Activated CD8-positive, alpha-beta memory T cell treated with anti-CD3 and anti-CD28 coated beads, Interleukin-2, amount 50 U/mL, for 48 hours (primary cell): ENCODE results near the gene CHTF8.

Experiments
- DNase-seq: peaks from one replicate; pipeline ENCODE4 v3.0.0-alpha.2; 2020

The CHTF8 gene

GRCh38 chr16:69112285-69113129, 19.9 kb downstream of the CHTF8 start:
- peak; percentile 79 for DNase-seq

DNA sequence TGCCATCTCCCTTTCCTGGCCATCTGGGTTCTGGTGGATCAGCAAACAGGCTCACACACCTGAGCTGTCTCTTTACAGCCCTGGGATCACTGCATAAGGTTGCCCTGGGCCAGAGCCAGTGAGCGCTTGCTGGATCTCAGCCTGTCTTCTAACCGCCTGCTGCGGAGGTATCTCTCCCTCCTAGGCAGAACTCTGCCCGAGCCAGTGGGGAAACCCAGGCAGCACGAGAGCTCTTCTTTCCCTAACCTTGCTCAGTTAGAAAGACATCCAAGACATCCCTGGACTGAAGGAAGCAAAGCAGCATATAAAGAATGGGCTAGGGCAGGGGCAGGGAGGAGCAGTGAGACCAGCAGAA, 20.5 kb downstream of the CHTF8 start:
- DNase-seq: no peak

DNA sequence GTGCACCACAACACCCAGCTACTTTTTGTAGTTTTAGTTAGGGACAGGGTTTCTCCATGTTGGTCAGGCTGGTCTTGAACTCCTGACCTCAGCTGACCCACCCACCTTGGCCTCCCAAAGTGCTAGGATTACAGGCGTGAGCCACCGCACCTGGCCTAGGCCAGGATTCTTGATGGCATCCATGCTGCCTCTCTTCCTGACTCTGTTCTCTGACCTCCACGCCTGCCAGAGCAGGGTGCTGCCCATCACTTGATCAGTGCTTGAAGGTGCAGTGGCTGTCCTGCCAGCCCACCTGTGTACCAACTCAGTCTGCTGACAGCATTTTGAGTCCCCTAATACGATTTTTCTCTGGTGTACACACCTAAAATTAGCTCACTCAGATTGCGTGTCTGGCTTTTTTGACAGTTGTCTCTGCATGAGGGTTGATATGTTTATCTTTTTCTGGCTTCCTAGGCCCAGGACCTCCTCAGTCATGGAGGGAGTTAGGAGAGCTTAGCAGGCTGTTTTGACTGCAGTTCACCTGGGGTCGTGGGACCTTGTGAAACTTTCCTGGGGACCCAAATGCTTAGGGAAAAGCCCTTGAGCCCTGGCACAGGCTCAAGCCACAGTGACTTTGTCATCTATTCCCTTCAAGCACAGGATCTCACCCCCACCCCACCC, 21.0 kb downstream of the CHTF8 start:
- no peak for DNase-seq

- no peak for DNase-seq
These were observed 22.0 kb downstream of the CHTF8 start for GRCh38 chr16:69110406-69110805.

DNA sequence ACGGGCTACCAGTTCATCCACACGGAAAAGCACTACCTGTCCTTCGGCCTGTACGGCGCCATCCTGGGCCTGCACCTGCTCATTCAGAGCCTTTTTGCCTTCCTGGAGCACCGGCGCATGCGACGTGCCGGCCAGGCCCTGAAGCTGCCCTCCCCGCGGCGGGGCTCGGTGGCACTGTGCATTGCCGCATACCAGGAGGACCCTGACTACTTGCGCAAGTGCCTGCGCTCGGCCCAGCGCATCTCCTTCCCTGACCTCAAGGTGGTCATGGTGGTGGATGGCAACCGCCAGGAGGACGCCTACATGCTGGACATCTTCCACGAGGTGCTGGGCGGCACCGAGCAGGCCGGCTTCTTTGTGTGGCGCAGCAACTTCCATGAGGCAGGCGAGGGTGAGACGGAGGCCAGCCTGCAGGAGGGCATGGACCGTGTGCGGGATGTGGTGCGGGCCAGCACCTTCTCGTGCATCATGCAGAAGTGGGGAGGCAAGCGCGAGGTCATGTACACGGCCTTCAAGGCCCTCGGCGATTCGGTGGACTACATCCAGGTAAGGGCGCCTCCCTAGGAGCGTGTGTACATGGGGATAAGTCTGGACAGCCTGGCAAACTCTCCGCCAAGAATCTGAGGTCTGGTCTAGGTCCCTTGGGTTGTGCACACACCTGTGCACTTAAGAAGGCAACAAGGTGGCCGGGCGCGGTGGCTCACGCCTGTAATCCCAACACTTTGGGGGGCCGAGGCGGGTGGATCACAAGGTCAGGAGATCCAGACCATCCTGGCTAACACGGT, 22.7 kb downstream of the CHTF8 start:
- DNase-seq: no peak

DNA sequence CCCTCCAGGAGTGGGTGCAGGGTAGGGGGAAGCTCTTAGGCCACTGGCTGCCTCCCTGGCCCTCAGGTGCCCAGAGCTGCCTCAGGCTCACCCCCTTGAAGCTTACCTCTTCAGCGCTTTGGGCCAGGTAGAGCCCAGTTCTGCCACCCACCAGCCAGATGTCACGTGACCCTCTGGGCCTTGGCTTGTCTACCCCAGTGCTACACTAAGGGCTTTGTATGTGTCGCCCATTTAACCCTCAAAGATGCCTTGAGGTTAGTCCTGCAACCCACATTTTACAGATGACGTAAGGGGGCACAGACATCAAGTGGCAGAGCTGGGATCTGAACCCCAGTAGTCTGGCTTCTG, 23.5 kb downstream of the CHTF8 start:
- no peak for DNase-seq

DNA sequence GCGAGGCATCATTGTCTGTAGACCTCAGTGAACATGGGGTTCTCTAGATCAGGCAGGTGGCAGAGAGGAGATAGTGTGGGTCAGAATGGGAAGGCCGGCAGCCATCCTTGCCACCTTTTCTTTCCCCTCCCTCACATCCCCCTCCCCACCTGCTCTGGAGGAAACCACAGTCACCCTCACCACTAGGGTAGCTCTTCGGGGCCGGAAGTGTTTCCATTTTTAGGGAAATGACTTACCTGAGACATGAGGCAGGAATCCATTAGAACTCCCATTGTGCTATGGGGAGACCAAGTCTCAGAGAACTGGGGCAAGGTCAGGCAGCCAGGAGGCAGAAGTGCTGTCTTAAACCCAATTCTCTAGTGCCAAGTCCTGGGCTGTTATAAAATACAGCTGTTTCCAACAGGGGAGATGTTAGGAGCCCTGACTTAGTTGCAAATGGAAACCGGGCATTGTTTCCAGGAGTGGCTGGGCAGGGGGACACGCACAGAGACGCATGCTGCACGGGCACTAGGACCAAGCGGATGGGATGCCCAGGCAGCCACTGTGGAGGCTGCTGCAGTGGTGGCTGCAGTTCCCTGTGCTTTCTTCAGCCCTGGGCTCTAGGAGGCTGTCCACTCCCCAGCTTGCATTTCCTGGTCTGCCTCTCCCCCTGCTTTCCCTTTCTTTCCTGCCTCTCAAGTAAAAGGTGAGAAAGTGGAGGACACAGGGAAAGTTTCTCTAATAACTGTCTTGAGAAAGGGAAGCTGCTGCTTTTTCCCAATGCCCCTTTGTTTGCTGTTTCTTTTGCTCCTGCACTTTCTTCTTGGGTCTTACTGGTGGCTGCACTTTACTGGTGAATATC, 24.1 kb downstream of the CHTF8 start:
- DNase-seq: no peak

GRCh38 chr16:69107316-69107962, 24.9 kb downstream of the CHTF8 start:
- DNase-seq: no peak

DNA sequence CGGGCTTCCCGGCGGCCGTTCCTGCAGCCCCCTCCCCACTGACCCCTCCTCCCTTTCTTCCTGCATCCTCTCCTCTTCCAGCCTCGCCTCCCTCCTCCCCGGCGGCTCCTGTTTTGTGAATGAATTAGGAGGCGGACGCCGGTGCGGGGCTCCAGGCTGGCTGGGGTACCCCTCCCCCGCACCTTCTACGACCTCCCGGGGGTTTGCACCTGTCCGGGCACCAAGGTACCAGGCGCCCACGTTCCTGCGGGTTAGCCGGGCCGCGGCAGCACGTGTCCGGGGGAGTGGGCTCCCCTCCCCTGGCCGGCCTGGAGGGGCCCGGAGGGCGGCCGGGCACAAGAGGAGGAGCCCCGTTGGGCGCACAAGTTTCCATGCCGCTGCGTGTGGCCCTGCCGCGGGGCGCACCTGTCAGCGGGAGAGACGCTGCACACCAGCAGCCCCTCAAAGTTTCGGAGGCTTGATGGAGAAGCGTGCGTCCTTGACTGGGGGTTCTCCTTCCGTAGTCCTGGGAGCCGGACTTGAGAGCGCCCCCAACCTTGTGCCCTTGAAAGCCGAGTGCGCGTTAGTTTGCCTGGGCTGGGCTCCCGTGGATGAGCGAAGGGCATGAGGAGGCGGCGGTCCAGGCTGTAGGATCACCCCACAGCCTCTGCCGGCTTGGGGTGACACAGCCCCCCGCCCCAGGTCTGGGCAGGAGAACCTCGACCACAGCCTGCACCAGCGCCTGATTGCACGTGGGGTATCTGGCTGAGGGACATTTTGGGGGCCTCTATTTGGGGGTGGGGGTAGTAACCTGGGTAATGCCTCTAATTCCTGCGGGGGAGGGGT, 25.7 kb downstream of the CHTF8 start:
- DNase-seq: peak; percentile 58

DNA sequence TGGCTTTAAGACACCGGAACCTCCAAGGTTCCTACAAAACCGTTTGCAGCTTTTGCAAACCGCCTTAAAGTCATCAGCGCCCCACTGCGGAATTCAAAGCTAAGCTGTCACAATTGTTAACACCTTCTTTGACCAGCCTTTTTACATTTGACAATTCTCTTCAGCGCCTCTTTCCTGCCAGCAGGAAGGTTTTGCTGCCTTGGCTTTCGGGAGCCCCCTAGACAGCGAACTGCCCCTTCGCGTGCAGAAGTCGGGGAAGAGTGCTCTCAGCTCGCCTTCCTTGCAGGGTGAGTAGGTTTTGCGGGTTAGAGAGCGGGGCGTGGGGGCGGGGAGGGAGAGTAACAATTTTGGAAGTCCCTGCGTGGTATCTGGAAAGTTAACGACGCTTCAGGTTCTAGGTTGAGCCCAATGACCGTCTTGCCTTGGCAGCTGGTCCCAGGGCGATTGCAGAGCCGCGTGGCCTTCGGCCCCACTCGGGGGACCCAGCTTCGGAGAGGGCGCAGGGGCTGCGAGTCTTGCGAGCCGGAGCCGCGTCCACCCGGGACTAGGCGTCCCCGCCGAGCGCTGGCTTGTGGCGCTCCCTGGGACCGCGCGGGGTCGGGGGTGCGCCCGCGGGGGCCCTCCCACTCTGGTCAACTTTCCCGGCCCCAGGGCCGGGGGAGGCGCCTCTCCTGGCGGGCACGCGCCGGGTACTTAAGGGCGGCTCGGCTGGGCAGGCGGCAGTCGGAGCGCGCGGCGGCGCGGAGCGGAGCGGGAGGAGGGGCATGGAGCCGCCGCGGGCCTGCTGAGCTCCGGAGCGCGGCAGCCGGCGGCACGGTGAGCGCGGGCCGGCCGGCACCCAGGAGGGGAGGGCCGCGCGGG, 26.7 kb downstream of the CHTF8 start, which contains the start of gene HAS3:
Gene HAS3 (plus strand): TSS at position 153 of the 861 bp plus-strand sequence. CDS start 3,743 bp downstream, outside the sequence.
- DNase-seq: peak; percentile 74

DNA sequence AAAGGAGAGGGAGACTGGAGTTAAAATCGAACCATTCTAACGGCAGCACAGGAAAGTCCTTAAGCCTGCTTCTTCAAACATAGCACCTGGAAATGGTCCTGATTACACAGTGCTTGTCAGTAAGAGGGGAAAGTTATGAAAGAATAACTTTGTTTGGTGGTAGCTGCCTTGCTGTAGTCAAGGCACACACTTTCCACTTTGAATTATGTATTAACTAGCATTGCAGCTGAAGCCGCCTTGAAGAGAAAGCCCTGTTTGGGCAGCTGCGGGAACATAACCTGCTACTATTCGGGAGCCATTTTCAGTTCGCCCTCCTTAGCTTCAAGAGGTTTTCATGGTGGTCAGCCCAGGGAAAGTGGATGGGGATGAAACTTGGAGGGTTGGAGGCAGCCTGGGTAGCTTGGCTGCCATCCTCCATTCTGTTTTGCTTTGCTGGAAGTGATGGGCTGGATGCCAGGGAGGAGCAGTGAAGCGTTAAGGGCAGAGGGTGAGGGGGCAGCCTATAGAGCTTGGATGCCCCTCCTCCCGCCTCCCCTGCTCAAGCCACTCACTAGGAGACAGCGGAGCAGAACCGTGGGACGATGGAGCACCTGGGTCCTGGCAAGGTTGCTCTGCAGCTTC, 32.2 kb downstream of the CHTF8 start:
- DNase-seq: no peak

DNA sequence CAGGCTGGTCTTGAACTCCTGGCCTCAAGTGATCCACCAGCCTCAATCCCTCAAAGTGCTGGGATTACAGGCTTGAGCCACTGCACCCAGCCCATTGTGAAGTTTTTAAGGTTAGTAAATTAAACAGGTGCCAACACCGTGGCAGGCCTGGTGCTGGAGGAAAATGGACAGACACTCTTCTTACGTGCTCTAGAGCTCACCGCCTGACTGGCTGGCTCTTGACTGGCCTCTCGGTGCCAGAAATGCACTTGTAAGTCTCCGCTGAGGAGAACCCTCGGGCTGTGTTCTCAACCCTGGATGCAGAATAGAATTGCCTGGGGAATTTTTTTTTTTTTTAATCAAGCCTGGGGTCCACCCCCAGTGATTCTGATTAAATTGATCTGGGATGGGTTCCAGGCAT, 37.2 kb downstream of the CHTF8 start:
- no peak for DNase-seq

DNA sequence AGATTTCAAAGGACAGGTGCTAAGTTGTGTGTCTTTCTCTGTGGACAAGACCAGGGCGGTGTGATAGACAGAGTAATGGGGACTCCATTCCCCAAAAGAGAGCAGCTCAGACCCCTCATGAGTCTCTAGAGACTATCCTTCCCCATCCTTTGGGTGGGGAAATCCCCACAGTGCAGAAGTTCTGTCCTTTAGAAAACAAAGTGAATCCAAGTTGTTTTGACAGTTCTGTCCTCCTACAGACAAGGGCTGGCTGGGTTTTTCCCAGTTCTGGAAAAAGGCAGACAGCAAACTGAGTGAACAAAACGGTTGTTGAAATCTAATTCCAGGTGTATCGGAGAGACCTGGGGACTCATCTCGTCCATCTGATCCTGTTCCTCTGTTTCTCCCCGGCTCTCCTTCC, 37.9 kb downstream of the CHTF8 start:
- DNase-seq: no peak

DNA sequence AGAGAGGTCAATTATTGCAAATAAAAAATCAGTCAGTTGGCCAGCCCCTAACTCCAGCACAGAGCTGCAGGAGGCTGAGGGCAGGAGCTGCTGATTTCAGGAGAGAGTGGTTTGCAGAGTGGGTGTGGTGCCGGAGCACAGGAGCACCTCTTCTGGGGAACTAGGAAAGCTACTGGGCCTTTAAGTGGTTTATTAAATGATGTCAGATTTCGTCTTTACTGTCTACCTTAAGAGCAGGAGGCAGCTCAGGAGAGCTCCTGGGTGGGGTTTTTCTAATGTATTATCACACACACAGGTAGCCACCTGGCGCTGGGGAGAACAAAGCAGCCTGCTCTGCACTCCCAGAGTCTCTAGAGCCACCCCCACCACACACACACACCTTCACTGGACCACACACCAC, 38.4 kb downstream of the CHTF8 start:
- DNase-seq: no peak

- DNase-seq: peak; percentile 63
These were observed 43.1 kb downstream of the CHTF8 start for GRCh38 chr16:69089091-69089910.

DNA sequence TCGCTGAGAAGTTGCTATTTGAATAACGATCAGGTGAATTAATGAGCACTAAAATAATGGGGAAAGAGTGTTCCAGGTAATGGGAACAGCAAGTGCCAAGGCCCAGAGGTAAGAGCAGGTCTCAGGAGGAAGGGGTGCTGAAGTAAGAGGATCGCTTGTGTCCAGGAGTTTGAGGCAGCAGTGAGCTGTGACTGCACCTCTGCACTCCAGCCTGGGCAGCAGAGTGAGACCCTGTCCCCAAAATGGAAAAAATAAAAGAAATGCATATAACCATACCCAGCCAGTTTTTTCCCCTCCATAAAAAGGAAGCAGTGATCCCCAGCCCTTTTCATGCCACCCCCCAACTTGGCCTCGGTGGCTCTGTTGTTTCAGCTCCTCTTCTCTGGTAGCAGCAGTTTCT, 43.7 kb downstream of the CHTF8 start:
- no peak for DNase-seq

DNA sequence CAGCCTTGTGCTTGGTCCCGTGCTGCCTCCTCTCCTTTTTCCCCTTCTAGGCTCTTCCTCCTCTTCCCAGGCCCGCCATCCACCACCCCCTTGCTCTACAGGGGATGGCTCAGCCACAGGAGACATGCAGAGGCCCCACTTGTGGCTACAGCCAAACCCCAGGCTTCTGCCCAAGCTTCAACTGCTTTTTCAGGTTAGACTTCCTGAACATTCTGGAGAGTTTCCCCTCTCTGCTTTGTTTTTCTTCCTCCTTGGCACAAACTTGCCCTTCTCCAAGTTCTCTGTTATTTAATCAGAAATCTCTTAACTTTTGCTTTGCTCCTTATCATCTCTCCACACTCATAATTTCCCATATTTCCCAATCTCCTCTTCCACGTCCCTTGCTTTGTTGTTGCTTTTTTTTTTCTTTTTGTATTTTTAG, 45.2 kb downstream of the CHTF8 start:
- no peak for DNase-seq

- no peak for DNase-seq
These were observed 47.2 kb downstream of the CHTF8 start for GRCh38 chr16:69085032-69085695.
